Panc1 (cell line): Measurements from ENCODE around the gene CRELD2. TPM values are rescaled to one million over a fixed set of nuclear protein-coding genes. Genes with fewer than 3 reads are reported as not detected.

Experiments
- ATAC-seq: fragments of 200-7000 bp; cut with Tn5 transposase; 2 replicates; pipeline ENCODE4 v1.9.1; 2020; ENCODE audit warnings: mild to moderate bottlenecking, moderate library complexity
- BruUV-seq: library from RNA; stranded (reverse); fragments of 400-500 nt; replicated peaks from 2 replicates; lab custom pipeline; 2021; lab: Mats Ljungman, UMichigan
- CTCF ChIA-PET: fragments of 300-600 bp; sonication (Branson Sonifier 250); formaldehyde crosslinking; loops from one replicate; lab custom pipeline; 2022; ENCODE audit warnings: antibody characterized with exemption; lab: Charles Lee
- POLR2A ChIA-PET: fragments of 300-600 bp; sonication (Branson Sonifier 250); formaldehyde crosslinking; loops from one replicate; lab custom pipeline; 2022; ENCODE audit warnings: antibody characterized with exemption; lab: Charles Lee
- DNase-seq: peaks from one replicate; pipeline ENCODE4 v3.0.0-alpha.2; 2010; ENCODE audit warnings: low read depth, low spot score
- H3K27ac ChIP-seq: 2 replicates; pipeline ENCODE4 v1.5.1; 2011; ENCODE audit warnings: mild to moderate bottlenecking, low read length, inconsistent platforms
- H3K27me3 ChIP-seq: fragments of 200-500 bp; sonication (Bioruptor generic); 2 replicates; pipeline ENCODE4 v1.6.0; 2014; ENCODE audit warnings: low read length, inconsistent platforms; ENCODE audit not compliant: control insufficient read depth, insufficient read depth
- H3K36me3 ChIP-seq: fragments of 200-500 bp; sonication (Bioruptor generic); 2 replicates; pipeline ENCODE4 v1.5.1; 2014; ENCODE audit warnings: inconsistent platforms, mild to moderate bottlenecking, low read length, moderate library complexity; ENCODE audit not compliant: control insufficient read depth, insufficient read depth
- H3K4me1 ChIP-seq: 2 replicates; pipeline ENCODE4 v1.5.1; 2011; ENCODE audit warnings: inconsistent platforms, mild to moderate bottlenecking, low read length, moderate library complexity; ENCODE audit not compliant: control insufficient read depth, insufficient read depth
- H3K4me3 ChIP-seq, 2 experiments: 2 replicates each; pipeline ENCODE4 v1.5.1; 2011 to 2012; ENCODE audit warnings: low read depth in 2 of 2, low read length in 2 of 2, mild to moderate bottlenecking in 2 of 2, inconsistent platforms in 1 of 2, moderate library complexity in 1 of 2
- H3K9me3 ChIP-seq: fragments of 200-500 bp; sonication (Bioruptor generic); 2 replicates; pipeline ENCODE4 v1.5.1; 2014; ENCODE audit warnings: low read depth, mild to moderate bottlenecking, inconsistent platforms, low read length, moderate library complexity; ENCODE audit not compliant: control insufficient read depth, insufficient read depth
- POLR2AphosphoS5 ChIP-seq: IDR thresholded peaks from 2 replicates; pipeline ENCODE4 v1.6.1; 2012; ENCODE audit warnings: mild to moderate bottlenecking, low read depth, low read length, moderate library complexity
- SIN3A ChIP-seq: IDR thresholded peaks from 2 replicates; pipeline ENCODE4 v1.6.1; 2012; ENCODE audit warnings: low read depth, mild to moderate bottlenecking, low read length, moderate library complexity, borderline replicate concordance; ENCODE audit not compliant: insufficient read depth
- in situ Hi-C: cut with HindIII; loops from 2 replicates; pipeline ENCODE4 v1.10.0; 2016; ENCODE audit warnings: low sequenced_read_pairs, low pct_unique_long_range_greater_than_20kb
- intact Hi-C: fragments of 100-400 bp; cut with micrococcal nuclease; formaldehyde crosslinking; loops from one replicate; pipeline ENCODE4 v1.10.0; 2022; ENCODE audit not compliant: unreplicated experiment
- total RNA-seq: library from RNA; stranded (reverse); gene quantifications from one replicate; pipeline ENCODE4 v1.2.1, GENCODE V29; 2021; ENCODE audit not compliant: unreplicated experiment
- TF ChIP-seq, protein P1 (sequence below), 2 experiments: IDR thresholded peaks; 2 replicates each; pipeline ENCODE4 v1.6.1; 2011 to 2012; ENCODE audit warnings: low read depth in 2 of 2, control low read depth in 1 of 2, low read length in 1 of 2, mild to moderate bottlenecking in 1 of 2, moderate library complexity in 1 of 2; ENCODE audit not compliant: insufficient read depth in 1 of 2

CRELD2 gene
- total RNA-seq, 1 experiment from 2014 or later = 59.7 TPM

DNA sequence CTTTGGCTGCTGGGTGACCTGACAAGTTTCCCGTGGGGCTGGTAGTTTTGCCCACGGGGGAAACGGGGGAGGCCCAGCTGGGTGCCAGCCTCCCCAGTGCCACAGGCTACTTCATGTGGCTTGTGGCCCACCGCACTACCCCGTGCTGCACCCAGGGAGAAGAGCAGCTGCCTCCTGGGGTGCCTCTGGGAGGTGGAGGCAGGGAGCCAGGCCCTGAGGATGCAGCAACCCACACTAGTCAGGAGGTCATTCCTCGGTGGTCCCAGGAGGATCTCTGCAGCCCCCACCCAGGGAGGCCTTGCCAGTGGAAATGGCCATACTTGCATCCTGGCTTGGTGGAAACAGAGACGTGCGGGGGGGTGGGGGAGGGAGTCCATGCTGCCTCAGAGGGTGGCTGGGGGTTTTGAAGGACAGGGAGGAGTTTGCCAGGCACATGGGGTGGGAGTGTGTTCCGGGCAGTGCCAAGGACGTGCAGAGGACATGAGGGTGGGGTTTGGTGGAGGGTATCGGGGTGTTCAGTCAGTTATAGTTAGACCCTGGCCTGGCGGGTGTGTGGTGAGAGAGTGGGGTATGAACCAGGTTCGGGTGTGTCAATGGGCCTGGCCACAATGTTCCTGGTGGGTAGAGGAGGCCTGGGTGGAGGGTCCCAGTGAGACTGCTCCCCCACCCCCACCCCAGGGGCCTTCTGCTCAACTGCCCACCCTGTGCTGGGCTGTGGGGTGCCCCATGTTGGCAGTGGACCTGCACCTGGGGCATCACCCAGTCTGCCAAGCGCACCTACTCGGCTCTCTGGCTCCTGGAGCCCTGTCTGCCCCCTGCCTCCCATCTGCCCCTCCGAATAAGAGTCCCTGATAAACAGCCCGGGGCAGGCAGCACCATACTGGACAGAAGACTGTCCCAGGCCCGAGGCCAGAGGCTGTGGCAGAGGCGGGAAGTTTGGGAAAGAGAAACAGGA is 46.0 kb downstream of the CRELD2 start:
- H3K27ac ChIP-seq = peak overlapping the region; percentile 74
- CTCF ChIA-PET = no interaction called here
- POLR2A ChIA-PET = no interaction called here
- in situ Hi-C loops (no loop called here), intact Hi-C loops (no loop called here)
- H3K9me3 ChIP-seq = no peaks in the 10 kb centered on the region
- no peaks in the 10 kb centered on the region for H3K27me3 ChIP-seq
- no TSS peak for BruUV-seq
- H3K4me1 ChIP-seq = peaks cover 54% of the 10 kb centered on the region
- TF ChIP-seq SIN3A = no peak
- H3K4me3 ChIP-seq = peak overlapping the region; percentile 70 to 71
- ATAC-seq (no peak), DNase-seq (no peak)
- H3K36me3 ChIP-seq = no peaks in the 10 kb centered on the region; the same call in none of the 2 replicates

DNA sequence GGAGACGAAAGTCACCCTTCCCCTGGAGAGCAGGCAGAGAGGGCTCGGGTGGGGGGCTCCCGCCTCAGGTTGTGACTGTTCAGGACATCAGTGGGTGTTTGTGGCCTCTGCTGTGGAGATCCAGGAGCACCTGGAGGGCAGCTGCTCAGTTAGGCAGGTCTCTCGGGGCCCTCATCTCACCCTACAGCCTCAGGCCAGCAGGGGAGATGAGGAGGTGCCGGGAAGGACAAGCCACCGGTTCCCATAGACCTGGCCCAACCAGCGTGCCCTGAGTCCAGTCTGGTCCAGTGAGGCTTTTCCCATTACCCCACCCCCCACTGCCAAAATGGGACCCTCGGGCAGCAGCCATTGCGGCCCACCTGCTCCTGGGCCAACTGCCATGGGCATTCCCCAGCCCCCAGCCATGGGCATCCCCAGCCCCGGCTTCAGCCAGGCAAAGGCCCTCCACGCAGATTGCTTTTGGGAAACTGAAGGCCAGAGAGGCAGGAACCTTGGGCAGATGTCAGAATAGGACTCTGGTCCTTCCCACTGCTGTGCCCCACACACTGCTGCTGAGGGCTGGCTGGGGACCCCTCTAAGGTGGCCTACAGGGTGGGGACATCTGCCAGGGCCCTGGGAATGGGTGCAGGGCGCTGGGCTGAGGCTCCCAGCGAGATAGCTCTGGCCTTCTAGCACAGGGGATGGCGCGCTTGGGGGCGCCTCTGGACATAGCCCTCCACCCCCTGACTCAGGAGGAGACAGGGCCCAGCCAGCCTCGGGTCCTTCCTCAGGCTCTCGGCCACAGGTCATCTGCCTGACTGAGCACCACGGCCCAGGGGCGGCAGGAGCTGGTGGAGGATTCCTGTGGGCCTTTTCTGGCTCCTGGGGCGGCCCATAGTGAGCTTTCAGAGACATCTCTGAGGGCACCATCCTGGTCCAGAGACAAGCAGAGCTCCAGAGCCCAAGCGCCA is 46.9 kb downstream of the CRELD2 start:
- no TSS peak for BruUV-seq
- POLR2A ChIA-PET = interaction anchor here (0.6 to 0.9 kb wide), 2 partner anchors 34 to 62 kb away, joined by 3 read pairs; no protein-coding TSS in a partner anchor

More for the DNA sequence above, 46.9 kb downstream of the CRELD2 start:
- 0 out of 2 replicates have a peak, but pooled peaks have one; percentile 0 for ATAC-seq
- H3K9me3 ChIP-seq = no peaks in the 10 kb centered on the region
- DNase-seq = no peak
- CTCF ChIA-PET = interaction anchor here (1.1 kb wide), 1 partner anchor 65 kb away, joined by 3 read pairs; no protein-coding TSS in a partner anchor
- in situ Hi-C loops (no loop called here), intact Hi-C loops (no loop called here)
- TF ChIP-seq POLR2AphosphoS5 = 0 out of 2 replicates have a peak, but pooled peaks have one; percentile 32
- TF ChIP-seq, protein P1, sequence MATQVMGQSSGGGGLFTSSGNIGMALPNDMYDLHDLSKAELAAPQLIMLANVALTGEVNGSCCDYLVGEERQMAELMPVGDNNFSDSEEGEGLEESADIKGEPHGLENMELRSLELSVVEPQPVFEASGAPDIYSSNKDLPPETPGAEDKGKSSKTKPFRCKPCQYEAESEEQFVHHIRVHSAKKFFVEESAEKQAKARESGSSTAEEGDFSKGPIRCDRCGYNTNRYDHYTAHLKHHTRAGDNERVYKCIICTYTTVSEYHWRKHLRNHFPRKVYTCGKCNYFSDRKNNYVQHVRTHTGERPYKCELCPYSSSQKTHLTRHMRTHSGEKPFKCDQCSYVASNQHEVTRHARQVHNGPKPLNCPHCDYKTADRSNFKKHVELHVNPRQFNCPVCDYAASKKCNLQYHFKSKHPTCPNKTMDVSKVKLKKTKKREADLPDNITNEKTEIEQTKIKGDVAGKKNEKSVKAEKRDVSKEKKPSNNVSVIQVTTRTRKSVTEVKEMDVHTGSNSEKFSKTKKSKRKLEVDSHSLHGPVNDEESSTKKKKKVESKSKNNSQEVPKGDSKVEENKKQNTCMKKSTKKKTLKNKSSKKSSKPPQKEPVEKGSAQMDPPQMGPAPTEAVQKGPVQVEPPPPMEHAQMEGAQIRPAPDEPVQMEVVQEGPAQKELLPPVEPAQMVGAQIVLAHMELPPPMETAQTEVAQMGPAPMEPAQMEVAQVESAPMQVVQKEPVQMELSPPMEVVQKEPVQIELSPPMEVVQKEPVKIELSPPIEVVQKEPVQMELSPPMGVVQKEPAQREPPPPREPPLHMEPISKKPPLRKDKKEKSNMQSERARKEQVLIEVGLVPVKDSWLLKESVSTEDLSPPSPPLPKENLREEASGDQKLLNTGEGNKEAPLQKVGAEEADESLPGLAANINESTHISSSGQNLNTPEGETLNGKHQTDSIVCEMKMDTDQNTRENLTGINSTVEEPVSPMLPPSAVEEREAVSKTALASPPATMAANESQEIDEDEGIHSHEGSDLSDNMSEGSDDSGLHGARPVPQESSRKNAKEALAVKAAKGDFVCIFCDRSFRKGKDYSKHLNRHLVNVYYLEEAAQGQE (IDR thresholded peaks at IDR 0.05; ENCODE audit: insufficient read depth in 1 of 2, low read depth in 2 of 2, low read length in 1 of 2) = no peak
- H3K36me3 ChIP-seq = no peaks in the 10 kb centered on the region; the same call in none of the 2 replicates
- H3K27ac ChIP-seq = peak overlapping the region; percentile 74
- H3K4me1 ChIP-seq = peaks cover 59% of the 10 kb centered on the region
- peak overlapping the region in 1 of 2 experiments; percentile 24; a peak in 1 of 4 replicates for H3K4me3 ChIP-seq
- H3K27me3 ChIP-seq = no peaks in the 10 kb centered on the region
